Upper lobe of right lung (tissue), 1 donor: ENCODE measurements around the gene SLC16A10. TPM values are rescaled to one million over a fixed set of nuclear protein-coding genes. Genes with fewer than 3 reads are reported as not detected.

Source experiments
- ATAC-seq: fragments of 200-7000 bp; cut with Tn5 transposase; one replicate; pipeline ENCODE4 v1.9.1; 2020; ENCODE audit warnings: mild to moderate bottlenecking, moderate library complexity
- DNase-seq: peaks from one replicate; pipeline ENCODE4 v3.0.0-alpha.2; 2020
- H3K27ac ChIP-seq: fragments of 200-600 bp; one replicate; pipeline ENCODE4 v1.8.0; 2022
- H3K27me3 ChIP-seq: fragments of 200-600 bp; one replicate; pipeline ENCODE4 v1.8.0; 2022; ENCODE audit warnings: mild to moderate bottlenecking
- H3K36me3 ChIP-seq: fragments of 200-600 bp; one replicate; pipeline ENCODE4 v1.8.0; 2022
- H3K4me1 ChIP-seq: fragments of 200-600 bp; one replicate; pipeline ENCODE4 v1.8.0; 2022
- H3K4me3 ChIP-seq: fragments of 200-600 bp; one replicate; pipeline ENCODE4 v1.8.0; 2022; ENCODE audit warnings: mild to moderate bottlenecking
- H3K9me3 ChIP-seq: fragments of 200-600 bp; one replicate; pipeline ENCODE4 v1.8.0; 2022
- intact Hi-C: fragments of 100-400 bp; cut with DNase I; formaldehyde crosslinking; loops from one replicate; pipeline ENCODE4 v1.11.0; 2022
- total RNA-seq: library from RNA; stranded (reverse); fragmentation: NEBNext Ultra II Directional; extraction: Animal tissue kit (Norgen Biotek cat#: 25700); gene quantifications from one replicate; pipeline ENCODE4 v1.2.1, GENCODE V29; 2021
- TF ChIP-seq, protein P1 (sequence below): fragments of 200-600 bp; IDR thresholded peaks from one replicate; pipeline ENCODE4 v1.8.0; 2022; ENCODE audit warnings: antibody characterized with exemption
- donor health status: DM: no; HTN: yes; CAD: no; lungs with severe emphysema.

The SLC16A10 gene
- total RNA-seq, 1 donor from 2014 or later = 12.3 TPM

GRCh38 chr6:111068866-111069234 is 18.5 kb upstream of the SLC16A10 start:
- ATAC-seq (no peak), DNase-seq (no peak)
- Histone ChIP-seq H3K27ac (no peak overlapping the region), H3K9me3 (peaks cover 4% of the 10 kb centered on the region), H3K36me3 (no peaks in the 10 kb centered on the region), H3K4me1 (no peaks in the 10 kb centered on the region), H3K27me3 (peaks cover 6% of the 10 kb centered on the region), H3K4me3 (no peak overlapping the region)
- TF ChIP-seq, protein P1, sequence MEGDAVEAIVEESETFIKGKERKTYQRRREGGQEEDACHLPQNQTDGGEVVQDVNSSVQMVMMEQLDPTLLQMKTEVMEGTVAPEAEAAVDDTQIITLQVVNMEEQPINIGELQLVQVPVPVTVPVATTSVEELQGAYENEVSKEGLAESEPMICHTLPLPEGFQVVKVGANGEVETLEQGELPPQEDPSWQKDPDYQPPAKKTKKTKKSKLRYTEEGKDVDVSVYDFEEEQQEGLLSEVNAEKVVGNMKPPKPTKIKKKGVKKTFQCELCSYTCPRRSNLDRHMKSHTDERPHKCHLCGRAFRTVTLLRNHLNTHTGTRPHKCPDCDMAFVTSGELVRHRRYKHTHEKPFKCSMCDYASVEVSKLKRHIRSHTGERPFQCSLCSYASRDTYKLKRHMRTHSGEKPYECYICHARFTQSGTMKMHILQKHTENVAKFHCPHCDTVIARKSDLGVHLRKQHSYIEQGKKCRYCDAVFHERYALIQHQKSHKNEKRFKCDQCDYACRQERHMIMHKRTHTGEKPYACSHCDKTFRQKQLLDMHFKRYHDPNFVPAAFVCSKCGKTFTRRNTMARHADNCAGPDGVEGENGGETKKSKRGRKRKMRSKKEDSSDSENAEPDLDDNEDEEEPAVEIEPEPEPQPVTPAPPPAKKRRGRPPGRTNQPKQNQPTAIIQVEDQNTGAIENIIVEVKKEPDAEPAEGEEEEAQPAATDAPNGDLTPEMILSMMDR = no peak
- intact Hi-C loops = no loop called here

- Histone ChIP-seq H3K4me3 (no peak overlapping the region), H3K27ac (no peak overlapping the region), H3K36me3 (no peaks in the 10 kb centered on the region), H3K9me3 (no peaks in the 10 kb centered on the region), H3K27me3 (peaks cover 11% of the 10 kb centered on the region), H3K4me1 (no peaks in the 10 kb centered on the region)
- no peak for DNase-seq
- intact Hi-C loops = no loop called here
- TF ChIP-seq, protein P1 = no peak
- ATAC-seq = no peak
These were observed 17.8 kb upstream of the SLC16A10 start for GRCh38 chr6:111069382-111070104.

DNA sequence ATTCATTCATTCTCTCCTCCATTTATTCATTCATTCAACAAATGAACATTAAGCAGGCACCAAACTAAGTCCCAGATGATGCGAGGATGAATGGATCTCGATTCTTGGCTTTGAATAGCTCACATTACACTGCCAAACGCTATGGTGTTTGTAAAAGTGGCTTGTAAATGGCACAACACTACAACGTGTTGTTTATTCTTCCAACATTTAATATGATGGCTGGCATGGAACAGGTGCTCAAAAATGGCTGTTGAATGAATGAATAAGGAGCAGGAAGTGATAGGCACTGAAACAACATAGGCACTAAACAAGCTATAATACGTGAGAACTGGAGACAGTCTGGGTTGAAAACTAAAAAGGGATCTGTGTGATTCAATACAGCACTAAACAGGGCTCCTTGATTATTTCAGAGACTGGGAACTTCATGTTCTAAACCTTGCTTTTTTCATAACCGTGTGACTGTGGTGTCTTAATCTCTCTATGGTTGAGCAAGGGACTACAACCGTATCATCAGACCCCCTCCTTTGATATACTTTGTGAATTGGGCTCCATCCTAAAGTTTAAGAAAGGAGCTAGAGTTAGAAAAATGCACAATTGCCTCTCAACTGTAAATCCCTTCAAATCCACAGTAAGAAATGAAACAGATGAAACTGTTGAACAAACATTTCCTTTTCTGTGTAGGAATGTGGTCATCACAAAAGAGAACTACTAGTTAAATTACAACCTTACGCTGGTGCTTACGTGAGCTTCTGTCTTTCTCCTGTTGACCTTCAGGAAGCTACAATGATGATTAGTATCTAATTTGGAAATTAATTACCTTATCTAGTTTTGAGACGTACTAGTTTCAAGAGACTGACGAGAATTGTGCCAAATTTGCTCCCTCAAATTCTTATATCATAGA is 16.9 kb upstream of the SLC16A10 start:
- peak; percentile 64 for ATAC-seq

DNA sequence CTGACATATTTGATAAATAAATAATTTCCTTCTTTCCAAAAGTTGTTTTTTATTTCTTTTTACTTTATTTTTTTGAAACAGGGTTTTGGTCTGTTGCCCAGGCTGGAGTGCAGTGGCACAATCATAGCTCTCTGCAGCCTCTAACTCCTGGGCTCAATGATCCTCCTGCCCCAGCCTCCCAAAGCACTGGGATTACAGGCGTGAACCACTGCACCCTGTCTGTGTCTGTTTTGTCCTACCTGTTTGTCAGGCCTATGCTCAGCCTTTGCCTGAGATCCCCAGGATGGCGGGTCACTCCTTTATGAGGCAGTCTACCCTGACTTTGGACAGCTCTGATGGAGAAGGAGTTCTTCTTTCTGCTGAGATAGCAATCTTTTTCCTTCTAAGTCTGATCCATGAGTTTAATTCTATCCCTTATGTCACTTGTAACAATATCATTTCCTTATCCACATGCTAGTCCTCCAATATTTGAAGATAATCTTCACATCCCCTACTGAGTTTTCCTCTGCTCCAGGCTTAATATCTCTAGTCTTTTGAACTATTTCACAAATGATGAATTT is 14.4 kb upstream of the SLC16A10 start:
- Histone ChIP-seq H3K27ac (no peak overlapping the region), H3K4me1 (no peaks in the 10 kb centered on the region), H3K9me3 (no peaks in the 10 kb centered on the region), H3K4me3 (no peak overlapping the region), H3K36me3 (no peaks in the 10 kb centered on the region), H3K27me3 (peaks cover 11% of the 10 kb centered on the region)
- ATAC-seq (no peak), DNase-seq (no peak)
- intact Hi-C loops = no loop called here
- TF ChIP-seq, protein P1 = no peak

More for the DNA sequence above, 16.9 kb upstream of the SLC16A10 start:
- Histone ChIP-seq H3K4me1 (no peaks in the 10 kb centered on the region), H3K27me3 (peaks cover 11% of the 10 kb centered on the region), H3K27ac (no peak overlapping the region), H3K36me3 (no peaks in the 10 kb centered on the region), H3K9me3 (no peaks in the 10 kb centered on the region), H3K4me3 (no peak overlapping the region)
- intact Hi-C loops = no loop called here
- DNase-seq = no peak
- TF ChIP-seq, protein P1 = no peak

DNA sequence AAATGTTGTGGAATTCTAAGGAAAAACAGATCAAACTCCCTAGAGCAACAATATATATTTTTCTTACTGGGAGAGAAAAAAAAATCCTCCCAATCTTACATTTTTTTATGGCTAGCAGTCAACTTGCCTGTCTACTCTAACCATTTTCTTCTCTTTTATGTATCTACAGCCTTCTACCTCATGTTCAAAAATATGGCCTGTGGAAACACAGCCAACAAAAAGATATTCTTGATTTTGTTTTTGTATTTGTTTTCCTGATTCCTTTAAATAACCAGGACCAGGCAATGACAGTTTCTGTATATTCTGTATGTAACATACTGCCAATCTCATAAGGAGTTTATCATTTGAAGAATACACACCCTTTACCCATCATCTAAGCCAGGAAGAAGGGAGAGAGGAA is 13.0 kb upstream of the SLC16A10 start:
- intact Hi-C loops = no loop called here
- DNase-seq = no peak
- no peak overlapping the region for H3K4me3 ChIP-seq

More for the DNA sequence above, 13.0 kb upstream of the SLC16A10 start:
- TF ChIP-seq, protein P1 = no peak
- no peaks in the 10 kb centered on the region for H3K9me3 ChIP-seq
- no peak overlapping the region for H3K27ac ChIP-seq
- no peaks in the 10 kb centered on the region for H3K36me3 ChIP-seq
- H3K27me3 ChIP-seq = peaks cover 11% of the 10 kb centered on the region
- ATAC-seq = no peak
- no peaks in the 10 kb centered on the region for H3K4me1 ChIP-seq
